Ovary (tissue), 9 donors: ENCODE measurements around the gene COL21A1. TPM values are rescaled to one million over a fixed set of nuclear protein-coding genes. Genes with fewer than 3 reads are reported as not detected.

Experiments
- DNase-seq, 5 donors: peaks; one replicate each; pipeline ENCODE4 v3.0.0-alpha.2; 2019 to 2020
- H3K27ac ChIP-seq, 2 donors: fragments of 200-600 bp; one replicate each; pipeline versions ENCODE4 v1.5.1 to v1.8.0; 2019 to 2022
- H3K27me3 ChIP-seq: fragments of 200-600 bp; one replicate; pipeline ENCODE4 v1.8.0; 2022
- H3K36me3 ChIP-seq: fragments of 200-600 bp; sonication (generic); one replicate; pipeline ENCODE4 v1.5.1; 2019
- H3K4me1 ChIP-seq: one replicate; pipeline ENCODE4 v1.8.1; 2013; ENCODE audit warnings: mild to moderate bottlenecking, moderate library complexity; ENCODE audit not compliant: insufficient read depth
- H3K4me3 ChIP-seq: fragments of 200-600 bp; sonication (generic); one replicate; pipeline ENCODE4 v1.5.1; 2017
- H3K9me3 ChIP-seq, 2 donors: fragments of 200-600 bp in 1 of 2; sonication (generic) in 1 of 2; one replicate each; pipeline versions ENCODE4 v1.5.1 to v1.8.1; 2013 to 2019; ENCODE audit warnings: mild to moderate bottlenecking in 1 of 2, moderate library complexity in 1 of 2
- EP300 ChIP-seq: sonication (generic); formaldehyde crosslinking; IDR thresholded peaks from one replicate; pipeline ENCODE4 v1.6.1; 2017; ENCODE audit warnings: antibody characterized with exemption
- POLR2A ChIP-seq: fragments of 450-650 bp; IDR thresholded peaks from one replicate; pipeline ENCODE4 v1.6.1; 2017; ENCODE audit warnings: antibody characterized with exemption, mild to moderate bottlenecking, moderate library complexity
- WGBS, 3 donors: extraction: QIAGEN DNeasy Blood & Tissue Kit in 1 of 3; methylation state at CpG; one replicate each; pipeline versions ENCODE4 v1.1.5 to v1.1.7; 2013 to 2017; 5-methylcytosine and 5-hydroxymethylcytosine counted together
- intact Hi-C, 4 donors: fragments of 100-400 bp; cut with DNase I; formaldehyde crosslinking; loops; one replicate each; pipeline versions ENCODE4 v1.11.0 to v1.15.1; 2022 to 2023
- polyA plus RNA-seq, 2 donors: library from polyadenylated mRNA; stranded (reverse); fragments of 200-250 nt in 1 of 2; fragments of 350-450 nt in 1 of 2; fragmentation: Illumina TruSeq in 1 of 2; extraction: RNeasy Lipid Tissue Mini Kit (QIAGEN cat#74804) in 1 of 2; gene quantifications; one replicate each; pipeline ENCODE4 v1.2.3, GENCODE V29; 2013 to 2014
- total RNA-seq, 7 donors: library from RNA; depleted of rRNA in 2 of 7; stranded (reverse); fragments of >200 nt in 2 of 7; fragmentation: NEBNext Ultra II Directional in 3 of 7; extraction: Animal tissue kit (Norgen Biotek cat#: 25700) in 3 of 7; gene quantifications; one replicate each; pipeline versions ENCODE4 v1.1.0 to v1.2.4, GENCODE V29; 2016 to 2023
- TF ChIP-seq, protein P1 (sequence below), 3 donors: fragments of 450-650 bp in 2 of 3; fragments of 200-600 bp in 1 of 3; IDR thresholded peaks; one replicate each; pipeline versions ENCODE4 v1.5.1 to v1.8.0; 2016 to 2022; ENCODE audit warnings: antibody characterized with exemption in 3 of 3, mild to moderate bottlenecking in 1 of 3
- donor health status: DM: no; HTN: no; CAD: no; lungs with moderate emphysema.
- donor health status: DM: no; HTN: no; CAD: no.
- donor health status: Bipolar disorder and iron deficiency.
- donor health status: DM: yes; HTN: yes; CAD: no.
- donor health status: DM: no; HTN: no; CAD: no.
- donor health status: DM: yes; HTN: yes; CAD: no.

Gene COL21A1
- total and polyA plus RNA-seq, 9 donors: 2.5 to 15.7 (median 4.0) TPM

GRCh38 chr6:56041591-56041990 is 205.8 kb downstream of the COL21A1 start:
- no peak overlapping the region for H3K27ac ChIP-seq
- intact Hi-C loops: no loop called here
- no peak overlapping the region for H3K4me3 ChIP-seq
- no peaks in the 10 kb centered on the region for H3K4me1 ChIP-seq
- no peaks in the 10 kb centered on the region for H3K36me3 ChIP-seq
- no peaks in the 10 kb centered on the region for H3K9me3 ChIP-seq
- TF ChIP-seq POLR2A (no peak), EP300 (no peak)
- TF ChIP-seq, protein P1, sequence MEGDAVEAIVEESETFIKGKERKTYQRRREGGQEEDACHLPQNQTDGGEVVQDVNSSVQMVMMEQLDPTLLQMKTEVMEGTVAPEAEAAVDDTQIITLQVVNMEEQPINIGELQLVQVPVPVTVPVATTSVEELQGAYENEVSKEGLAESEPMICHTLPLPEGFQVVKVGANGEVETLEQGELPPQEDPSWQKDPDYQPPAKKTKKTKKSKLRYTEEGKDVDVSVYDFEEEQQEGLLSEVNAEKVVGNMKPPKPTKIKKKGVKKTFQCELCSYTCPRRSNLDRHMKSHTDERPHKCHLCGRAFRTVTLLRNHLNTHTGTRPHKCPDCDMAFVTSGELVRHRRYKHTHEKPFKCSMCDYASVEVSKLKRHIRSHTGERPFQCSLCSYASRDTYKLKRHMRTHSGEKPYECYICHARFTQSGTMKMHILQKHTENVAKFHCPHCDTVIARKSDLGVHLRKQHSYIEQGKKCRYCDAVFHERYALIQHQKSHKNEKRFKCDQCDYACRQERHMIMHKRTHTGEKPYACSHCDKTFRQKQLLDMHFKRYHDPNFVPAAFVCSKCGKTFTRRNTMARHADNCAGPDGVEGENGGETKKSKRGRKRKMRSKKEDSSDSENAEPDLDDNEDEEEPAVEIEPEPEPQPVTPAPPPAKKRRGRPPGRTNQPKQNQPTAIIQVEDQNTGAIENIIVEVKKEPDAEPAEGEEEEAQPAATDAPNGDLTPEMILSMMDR (IDR thresholded peaks at IDR 0.05): no peak
- DNase-seq: no peak
- 76 to 92% (median 86%) methylated on average over 1 of the region's 1 CpG for WGBS, 3 donors
- H3K27me3 ChIP-seq: no peaks in the 10 kb centered on the region

- WGBS, 3 donors: 14 to 18% (median 15%) methylated on average over 1 of the region's 1 CpG
- Histone ChIP-seq H3K27me3 (no peaks in the 10 kb centered on the region), H3K36me3 (no peaks in the 10 kb centered on the region), H3K27ac (no peak overlapping the region), H3K4me3 (no peak overlapping the region), H3K4me1 (no peaks in the 10 kb centered on the region), H3K9me3 (no peaks in the 10 kb centered on the region)
- TF ChIP-seq EP300 (no peak), POLR2A (no peak)
- TF ChIP-seq, protein P1 (IDR thresholded peaks at IDR 0.05): no peak
- intact Hi-C loops: no loop called here
- no peak for DNase-seq
Observed at GRCh38 chr6:56040889-56041301, 206.5 kb downstream of the COL21A1 start.

GRCh38 chr6:56040223-56040622 is 207.2 kb downstream of the COL21A1 start:
- Histone ChIP-seq H3K36me3 (no peaks in the 10 kb centered on the region), H3K27me3 (no peaks in the 10 kb centered on the region), H3K4me3 (no peak overlapping the region), H3K9me3 (no peaks in the 10 kb centered on the region), H3K4me1 (no peaks in the 10 kb centered on the region), H3K27ac (no peak overlapping the region)
- no peak for TF ChIP-seq POLR2A
- TF ChIP-seq EP300: no peak
- TF ChIP-seq, protein P1 (IDR thresholded peaks at IDR 0.05): no peak
- no peak for DNase-seq
- 90 to 91% (median 90%) methylated on average over 2 of the region's 2 CpGs for WGBS, 3 donors
- intact Hi-C loops: no loop called here

GRCh38 chr6:56038764-56039163 is 208.6 kb downstream of the COL21A1 start:
- Histone ChIP-seq H3K4me3 (no peak overlapping the region), H3K27ac (no peak overlapping the region), H3K27me3 (no peaks in the 10 kb centered on the region), H3K36me3 (no peaks in the 10 kb centered on the region), H3K4me1 (no peaks in the 10 kb centered on the region), H3K9me3 (no peaks in the 10 kb centered on the region)
- TF ChIP-seq, protein P1 (IDR thresholded peaks at IDR 0.05): no peak
- TF ChIP-seq EP300 (no peak), POLR2A (no peak)
- WGBS, 3 donors: 93 to 96% (median 95%) methylated on average over 6 of the region's 6 CpGs
- DNase-seq: no peak
- intact Hi-C loops: no loop called here
